HCT116 (cell line): ENCODE data around the gene PASD1. TPM values are rescaled to one million over a fixed set of nuclear protein-coding genes. Genes with fewer than 3 reads are reported as not detected.

Source experiments
- ATAC-seq: fragments of 200-7000 bp; cut with Tn5 transposase; 2 replicates; pipeline ENCODE4 v1.9.1; 2020; ENCODE audit warnings: mild to moderate bottlenecking, moderate library complexity
- BruUV-seq: library from RNA; stranded (reverse); fragments of 400-500 nt; replicated peaks from 2 replicates; lab custom pipeline; 2021; lab: Mats Ljungman, UMichigan
- CTCF ChIA-PET: fragments of 300-600 bp; sonication (Branson Sonifier 250); formaldehyde crosslinking; loops from one replicate; lab custom pipeline; 2021; ENCODE audit warnings: antibody characterized with exemption; lab: Charles Lee
- POLR2A ChIA-PET: fragments of 300-600, 350-600 bp; sonication (Branson Sonifier 250); formaldehyde crosslinking; loops from one replicate; lab custom pipeline; 2021; ENCODE audit warnings: antibody characterized with exemption; lab: Charles Lee
- RAD21 ChIA-PET, 2 experiments: fragments of 300-600 bp; sonication (Branson Sonifier 250); formaldehyde crosslinking; loops; one replicate each; lab custom pipeline; 2023; ENCODE audit warnings: low total read pairs in 2 of 2; ENCODE audit not compliant: uncharacterized antibody in 2 of 2, unreplicated experiment in 2 of 2, low non-redundant PET in 1 of 2; lab: Charles Lee
- DNase-seq: peaks from one replicate; pipeline ENCODE4 v3.0.0-alpha.2; 2010; ENCODE audit warnings: low read depth, low spot score
- H2AFZ ChIP-seq: fragments of 200-600 bp; shearing (Covaris generic), sonication (generic); 2 replicates; pipeline ENCODE4 v1.6.1; 2017; ENCODE audit warnings: low read depth, mixed run types, mixed read lengths, antibody characterized with exemption, low read length; ENCODE audit not compliant: poor library complexity, severe bottlenecking
- H3K27ac ChIP-seq: 2 replicates; pipeline ENCODE4 v1.5.1; 2012; ENCODE audit warnings: low read depth, low read length
- H3K27me3 ChIP-seq: fragments of 200-600 bp; sonication (generic); 2 replicates; pipeline ENCODE4 v1.6.1; 2016; ENCODE audit warnings: mixed run types, low read length, mixed read lengths; ENCODE audit not compliant: insufficient read depth
- H3K36me3 ChIP-seq, 2 experiments: fragments of 200-500 bp in 1 of 2; fragments of 200-600 bp in 1 of 2; sonication (Bioruptor generic) in 1 of 2; sonication (generic) in 1 of 2; 2 replicates each; pipeline versions ENCODE4 v1.5.1 to v1.6.1; 2014 to 2016; ENCODE audit warnings: low read length in 2 of 2, inconsistent platforms in 1 of 2, mixed read lengths in 1 of 2, mixed run types in 1 of 2; ENCODE audit not compliant: insufficient read depth in 2 of 2, control insufficient read depth in 1 of 2
- H3K4me1 ChIP-seq, 2 experiments: fragments of 200-600 bp in 1 of 2; sonication (generic) in 1 of 2; 2 replicates each; pipeline versions ENCODE4 v1.5.1 to v1.6.1; 2012 to 2017; ENCODE audit warnings: low read length in 2 of 2, inconsistent platforms in 1 of 2, mild to moderate bottlenecking in 1 of 2, mixed read lengths in 1 of 2, mixed run types in 1 of 2, moderate library complexity in 1 of 2; ENCODE audit not compliant: insufficient read depth in 2 of 2, control insufficient read depth in 1 of 2
- H3K4me2 ChIP-seq: fragments of 200-600 bp; sonication (generic); 2 replicates; pipeline ENCODE4 v1.6.1; 2017; ENCODE audit warnings: mixed run types, low read length, mixed read lengths
- H3K4me3 ChIP-seq, 2 experiments: fragments of 200-600 bp in 1 of 2; sonication (generic) in 1 of 2; replicated peaks in 1 of 2; 2 replicates each; pipeline ENCODE4 v1.5.1; 2011 to 2016; ENCODE audit warnings: low read length in 2 of 2, control low read depth in 1 of 2, low read depth in 1 of 2, mild to moderate bottlenecking in 1 of 2, mixed read lengths in 1 of 2, mixed run types in 1 of 2
- H3K79me2 ChIP-seq: fragments of 200-600 bp; sonication (generic); 2 replicates; pipeline ENCODE4 v1.6.1; 2017; ENCODE audit warnings: mild to moderate bottlenecking, mixed run types, low read length, moderate library complexity, mixed read lengths; ENCODE audit not compliant: insufficient read depth
- H3K9ac ChIP-seq: fragments of 200-600 bp; sonication (generic); 2 replicates; pipeline ENCODE4 v1.6.1; 2016; ENCODE audit warnings: low read length, mixed read lengths
- H3K9me2 ChIP-seq: fragments of 200-600 bp; sonication (generic), shearing (Covaris generic); 2 replicates; pipeline ENCODE4 v1.6.1; 2017; ENCODE audit warnings: mixed run types, mild to moderate bottlenecking, moderate library complexity; ENCODE audit not compliant: insufficient read depth
- H3K9me3 ChIP-seq, 2 experiments: fragments of 200-500 bp in 1 of 2; fragments of 200-600 bp in 1 of 2; sonication (Bioruptor generic) in 1 of 2; sonication (generic) in 1 of 2; 2 replicates each; pipeline ENCODE4 v1.6.1; 2014 to 2017; ENCODE audit warnings: low read length in 2 of 2, mixed read lengths in 2 of 2, inconsistent platforms in 1 of 2, low read depth in 1 of 2, mild to moderate bottlenecking in 1 of 2, mixed run types in 1 of 2, moderate library complexity in 1 of 2; ENCODE audit not compliant: control insufficient read depth in 1 of 2, insufficient read depth in 1 of 2
- H4K20me1 ChIP-seq: fragments of 200-600 bp; sonication (generic), shearing (Covaris generic); 2 replicates; pipeline ENCODE4 v1.6.1; 2017; ENCODE audit warnings: mixed run types, mild to moderate bottlenecking, moderate library complexity; ENCODE audit not compliant: insufficient read depth
- ATF3 ChIP-seq: IDR thresholded peaks from 2 replicates; pipeline ENCODE4 v1.6.1; 2012
- CBX3 ChIP-seq: IDR thresholded peaks from 2 replicates; pipeline ENCODE4 v1.6.1; 2012; ENCODE audit warnings: low read depth
- CEBPB ChIP-seq: IDR thresholded peaks from 2 replicates; pipeline ENCODE4 v1.6.1; 2012; ENCODE audit warnings: low read depth
- EZH2 ChIP-seq: fragments of 200-600 bp; sonication (generic); IDR thresholded peaks from 2 replicates; pipeline ENCODE4 v1.6.1; 2017; ENCODE audit warnings: antibody characterized with exemption, mixed run types
- FOSL1 ChIP-seq: IDR thresholded peaks from 2 replicates; pipeline ENCODE4 v1.6.1; 2012; ENCODE audit warnings: low read depth
- REST ChIP-seq: IDR thresholded peaks from 2 replicates; pipeline ENCODE4 v1.6.1; 2012; ENCODE audit warnings: low read depth
- SP1 ChIP-seq: IDR thresholded peaks from 2 replicates; pipeline ENCODE4 v1.6.1; 2012; ENCODE audit warnings: low read depth
- SRF ChIP-seq: IDR thresholded peaks from 2 replicates; pipeline ENCODE4 v1.6.1; 2012; ENCODE audit warnings: low read depth
- ZBTB33 ChIP-seq: IDR thresholded peaks from 2 replicates; pipeline ENCODE4 v1.6.1; 2011; ENCODE audit warnings: mild to moderate bottlenecking, low read length, moderate library complexity; ENCODE audit not compliant: insufficient replicate concordance; ENCODE audit errors: extremely low read depth
- ZNF274 ChIP-seq: fragments of 200-500 bp; sonication (Bioruptor generic); IDR thresholded peaks from 2 replicates; pipeline ENCODE4 v1.6.1; 2014; ENCODE audit warnings: mild to moderate bottlenecking, low read depth, low read length, inconsistent platforms
- intact Hi-C: fragments of 100-400 bp; cut with micrococcal nuclease; formaldehyde crosslinking; loops from 2 replicates; pipeline ENCODE4 v1.10.0; 2022
- total RNA-seq: library from RNA; stranded (reverse); gene quantifications from one replicate; pipeline ENCODE4 v1.2.1, GENCODE V29; 2021; ENCODE audit not compliant: unreplicated experiment

The PASD1 gene
- total RNA-seq, 1 experiment from 2014 or later, result not detected

- ChIA-PET CTCF (interaction anchor here (1.4 kb wide), 1 partner anchor 170 kb away, joined by 3 read pairs; no protein-coding TSS in a partner anchor), POLR2A (no interaction called here), RAD21 (no interaction called here)
- ATAC-seq (no peak), DNase-seq (no peak)
- intact Hi-C loops, result no loop called here
- peaks cover 5% of the 10 kb centered on the region for H3K27me3 ChIP-seq
- H2AFZ ChIP-seq, result no peak overlapping the region
- H3K27ac ChIP-seq, result no peak overlapping the region
- BruUV-seq, result no TSS peak
- no peaks in the 10 kb centered on the region for H4K20me1 ChIP-seq
- no peak overlapping the region for H3K4me3 ChIP-seq
- H3K79me2 ChIP-seq, result no peaks in the 10 kb centered on the region
- H3K36me3 ChIP-seq, result no peaks in the 10 kb centered on the region
- TF ChIP-seq CEBPB, result no peak
- TF ChIP-seq ZNF274, result no peak
- no peak for TF ChIP-seq CBX3
- no peak for TF ChIP-seq REST
- TF ChIP-seq SP1, result no peak
- no peak for TF ChIP-seq ZBTB33
- TF ChIP-seq FOSL1, result no peak
- no peak for TF ChIP-seq ATF3
- TF ChIP-seq EZH2, result no peak
- no peak for TF ChIP-seq SRF
- H3K9me3 ChIP-seq, result no peaks in the 10 kb centered on the region
- no peak overlapping the region for H3K9ac ChIP-seq
- no peaks in the 10 kb centered on the region for H3K4me1 ChIP-seq
- no peak overlapping the region for H3K4me2 ChIP-seq
- H3K9me2 ChIP-seq, result no peaks in the 10 kb centered on the region
These were observed 112.7 kb downstream of the PASD1 start for GRCh38 chrX:151676196-151676595.
